ENCODE measurements around the gene MYH11.

GRCh38 chr16:15757077-15757386 lies 99.8 kb downstream of the MYH11 start:
- TF ChIP-seq EZH2 (IDR thresholded peaks at IDR 0.05) (no peak), POLR2AphosphoS5 (IDR thresholded peaks at IDR 0.05; ENCODE audit: borderline replicate concordance, low read depth, low read length) (no peak)
